ENCODE measurements around the gene NECAP2.

- no peak for TF ChIP-seq PATZ1 (CRISPR knock-in tag; IDR thresholded peaks at IDR 0.05; ENCODE audit: borderline replicate concordance)
- no peak for TF ChIP-seq RARB (CRISPR knock-in tag; IDR thresholded peaks at IDR 0.05)
Observed at GRCh38 chr1:16421201-16421600, 19.3 kb upstream of the NECAP2 start.

Measured in SK-N-SH treated with all-trans-retinoic acid at 6 μM for 48 hours (cell line).